Fibroblast of the conjunctiva (primary cell): ENCODE results near the gene EPB41L3.
A peak's percentile ranks its signal among the peaks of the same experiment; 100 is the strongest.

Experiments used
- DNase-seq: peaks from one replicate; pipeline ENCODE4 v3.0.0-alpha.2; 2010; ENCODE audit warnings: low read depth

The EPB41L3 gene

DNA sequence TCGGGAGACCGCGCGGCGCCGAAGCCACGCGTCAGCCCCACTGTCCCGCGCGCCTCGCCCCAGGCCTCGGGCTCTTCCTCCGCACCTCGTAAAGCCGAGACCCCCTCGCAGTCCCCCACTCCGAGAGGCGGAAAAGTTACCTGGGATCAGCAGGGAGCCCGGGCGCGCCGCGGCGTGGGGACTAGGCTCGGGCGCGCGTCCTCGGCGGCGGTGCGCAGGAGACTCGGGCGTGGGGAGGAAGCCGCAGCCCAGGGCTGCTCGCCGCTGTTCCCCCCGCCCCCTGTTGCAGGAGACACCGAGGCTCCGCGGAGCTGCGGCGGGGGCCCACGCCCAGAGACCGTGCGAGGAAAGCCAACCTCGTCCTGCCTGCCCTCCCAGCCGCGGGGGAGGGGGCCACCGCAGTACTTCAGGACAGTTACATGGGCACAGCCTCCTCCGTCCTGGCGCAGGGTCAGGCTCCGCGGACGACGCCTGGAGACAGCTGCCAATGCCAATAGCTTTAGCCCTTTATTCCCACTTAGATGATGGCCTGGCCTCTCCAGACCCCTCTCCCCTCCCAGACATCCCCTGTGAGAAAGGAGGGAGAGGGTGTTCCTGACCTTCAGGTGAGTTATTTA is at the start of gene EPB41L3:
TSS of gene EPB41L3 (minus strand) at position 225 of the 617 bp plus-strand sequence. CDS start 54,814 bp downstream, outside the sequence.
- no peak for DNase-seq

DNA sequence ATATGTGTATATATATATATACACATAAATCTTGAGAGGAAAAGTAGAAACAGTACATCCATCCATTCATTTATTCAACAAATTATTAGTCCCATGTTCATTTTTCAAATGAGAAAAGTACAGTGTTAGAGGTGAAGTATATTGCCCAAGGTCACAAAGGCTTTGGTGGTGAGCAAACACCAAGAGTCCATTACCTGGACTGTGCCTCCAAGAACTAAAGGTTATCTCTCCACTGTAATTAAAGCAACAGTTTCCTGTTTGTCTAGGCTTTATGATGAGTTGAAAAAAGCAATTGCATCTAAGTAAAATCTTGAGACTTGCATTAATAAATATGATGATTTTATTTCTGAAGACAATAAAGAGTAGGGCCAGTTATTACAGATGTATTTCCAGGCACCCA is 44.7 kb upstream of the EPB41L3 start:
- DNase-seq = no peak

GRCh38 chr18:5585653-5586052 is 41.9 kb upstream of the EPB41L3 start:
- no peak for DNase-seq

GRCh38 chr18:5584746-5585417 is 41.1 kb upstream of the EPB41L3 start:
- DNase-seq = no peak

- DNase-seq = no peak
Measured at GRCh38 chr18:5582849-5583681, 39.3 kb upstream of the EPB41L3 start.

GRCh38 chr18:5582076-5582475 is 38.3 kb upstream of the EPB41L3 start:
- DNase-seq = no peak

GRCh38 chr18:5574843-5575242 is 31.0 kb upstream of the EPB41L3 start:
- no peak for DNase-seq

DNA sequence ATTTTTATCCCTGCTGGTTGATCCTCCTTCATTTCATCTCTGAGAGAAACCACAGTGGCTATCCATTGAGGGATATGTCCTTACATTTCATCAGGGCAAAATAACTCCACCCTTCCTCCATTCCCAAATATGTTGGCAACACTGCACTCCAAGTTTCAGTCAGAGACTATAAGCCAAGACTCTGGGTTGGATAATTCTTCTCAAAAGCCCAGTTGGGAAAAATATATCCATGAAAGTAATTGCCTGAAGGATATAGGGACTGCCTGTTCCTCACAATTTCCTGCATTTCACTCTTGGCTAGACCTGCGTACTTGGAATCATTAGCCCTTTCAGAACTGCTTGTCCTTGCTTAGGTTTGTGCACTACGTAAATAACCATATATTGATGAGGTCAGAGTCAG is 27.9 kb upstream of the EPB41L3 start:
- no peak for DNase-seq

GRCh38 chr18:5570613-5571012 is 26.8 kb upstream of the EPB41L3 start:
- DNase-seq = peak; percentile 63

- no peak for DNase-seq
Measured at GRCh38 chr18:5568416-5568815, 24.6 kb upstream of the EPB41L3 start.

- DNase-seq = no peak
Measured at GRCh38 chr18:5558851-5559250, 15.1 kb upstream of the EPB41L3 start.

- peak; percentile 49 for DNase-seq
Measured at GRCh38 chr18:5556310-5556974, 12.6 kb upstream of the EPB41L3 start.

DNA sequence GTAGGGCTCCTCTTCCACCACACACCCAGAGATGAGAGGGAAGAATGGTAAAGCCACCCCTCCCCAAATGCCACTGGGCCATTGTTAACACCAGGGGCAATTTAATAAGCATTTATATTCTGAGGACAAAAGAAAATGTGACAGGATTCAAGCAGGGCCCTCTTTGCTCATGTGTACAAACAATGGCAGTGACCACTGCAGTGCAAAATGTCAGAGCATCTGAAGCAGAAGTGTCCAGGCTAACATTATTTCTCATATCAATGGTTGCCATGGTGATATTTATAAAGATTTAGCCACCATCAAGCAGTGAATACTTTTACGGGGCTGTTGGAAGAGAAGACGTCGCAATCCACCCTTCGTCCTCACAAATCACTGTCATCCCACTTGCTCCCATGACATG is 10.8 kb upstream of the EPB41L3 start:
- DNase-seq = no peak

GRCh38 chr18:5546660-5547059 is 2.9 kb upstream of the EPB41L3 start:
- DNase-seq = peak; percentile 65

- no peak for DNase-seq
Measured at GRCh38 chr18:5543036-5543680, 639 bp downstream of the EPB41L3 start.

GRCh38 chr18:5542515-5543035 is 1.2 kb downstream of the EPB41L3 start:
- peak; percentile 63 for DNase-seq

- DNase-seq = no peak
Measured at GRCh38 chr18:5541644-5542043, 2.2 kb downstream of the EPB41L3 start.

- no peak for DNase-seq
Measured at GRCh38 chr18:5539391-5539790, 4.4 kb downstream of the EPB41L3 start.

DNA sequence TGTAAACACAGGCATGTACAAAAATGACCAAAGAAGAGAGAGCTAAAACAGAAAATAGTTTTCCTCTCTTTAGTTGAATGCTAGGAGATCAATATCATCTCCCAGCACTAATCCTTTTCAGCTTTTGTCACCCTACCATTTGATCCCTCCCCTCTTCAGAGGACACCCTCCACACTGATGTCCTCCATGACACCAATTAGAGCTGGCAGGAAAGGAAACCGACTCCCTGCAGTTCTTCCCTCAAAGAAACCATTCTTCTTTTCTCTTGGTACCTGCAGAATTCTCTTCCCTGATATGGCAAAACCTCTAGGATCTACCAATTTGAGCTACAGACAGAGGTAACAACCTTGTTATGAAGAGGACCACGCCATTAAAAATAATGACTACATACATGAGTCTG is 5.3 kb downstream of the EPB41L3 start:
- no peak for DNase-seq

DNA sequence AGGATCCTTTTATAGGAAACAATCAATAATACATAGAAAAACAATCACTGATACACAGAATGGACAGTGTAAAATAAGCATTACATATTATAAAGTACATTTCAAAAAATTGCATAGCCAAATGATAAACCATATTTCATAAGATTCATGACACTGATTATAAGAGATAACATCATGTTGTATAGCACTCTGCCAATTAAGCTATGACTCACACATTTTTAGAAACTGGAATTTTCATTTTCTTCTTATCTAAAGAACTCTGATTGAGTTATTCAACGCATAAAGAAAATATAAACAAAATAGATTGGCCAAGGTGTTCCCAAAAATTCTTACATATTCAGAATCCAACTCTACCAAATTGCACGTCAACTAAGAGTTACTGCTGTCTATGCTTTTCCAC is 5.9 kb downstream of the EPB41L3 start:
- DNase-seq = no peak

- no peak for DNase-seq
Measured at GRCh38 chr18:5534845-5535244, 9.0 kb downstream of the EPB41L3 start.

GRCh38 chr18:5532066-5532465 is 11.7 kb downstream of the EPB41L3 start:
- DNase-seq = no peak
